ENCODE measurements around the gene AKNA.

The AKNA gene

GRCh38 chr9:114414346-114414745 lies 26.6 kb upstream of the AKNA start:
- DNase-seq (ENCODE audit: low read depth) = no peak

- DNase-seq (ENCODE audit: low read depth) = no peak
Observed at GRCh38 chr9:114413861-114414301, 26.1 kb upstream of the AKNA start.

- DNase-seq (ENCODE audit: low read depth) = no peak
Observed at GRCh38 chr9:114412048-114412683, 24.4 kb upstream of the AKNA start.

GRCh38 chr9:114411452-114411851 lies 23.7 kb upstream of the AKNA start:
- no peak for DNase-seq (ENCODE audit: low read depth)

- DNase-seq (ENCODE audit: low read depth) = no peak
Observed at GRCh38 chr9:114410910-114411309, 23.1 kb upstream of the AKNA start.

- DNase-seq (ENCODE audit: low read depth) = no peak
Observed at GRCh38 chr9:114409842-114410241, 22.1 kb upstream of the AKNA start.

- peak; percentile 24 for DNase-seq (ENCODE audit: low read depth)
Observed at GRCh38 chr9:114409103-114409780, 21.5 kb upstream of the AKNA start.

GRCh38 chr9:114408645-114409044 lies 20.9 kb upstream of the AKNA start:
- no peak for DNase-seq (ENCODE audit: low read depth)

- DNase-seq (ENCODE audit: low read depth) = no peak
Observed at GRCh38 chr9:114407889-114408288, 20.1 kb upstream of the AKNA start.

- DNase-seq (ENCODE audit: low read depth) = no peak
Observed at GRCh38 chr9:114406441-114406840, 18.7 kb upstream of the AKNA start.

GRCh38 chr9:114405294-114406034 lies 17.7 kb upstream of the AKNA start:
- DNase-seq (ENCODE audit: low read depth) = peak; percentile 65

GRCh38 chr9:114404531-114404930 lies 16.7 kb upstream of the AKNA start:
- DNase-seq (ENCODE audit: low read depth) = no peak

- DNase-seq (ENCODE audit: low read depth) = no peak
Observed at GRCh38 chr9:114403153-114403756, 15.5 kb upstream of the AKNA start.

- DNase-seq (ENCODE audit: low read depth) = no peak
Observed at GRCh38 chr9:114401344-114401743, 13.6 kb upstream of the AKNA start.

- no peak for DNase-seq (ENCODE audit: low read depth)
Observed at GRCh38 chr9:114400772-114401171, 13.0 kb upstream of the AKNA start.

GRCh38 chr9:114400219-114400618 lies 12.4 kb upstream of the AKNA start:
- DNase-seq (ENCODE audit: low read depth) = no peak

GRCh38 chr9:114399381-114399780 lies 11.6 kb upstream of the AKNA start:
- no peak for DNase-seq (ENCODE audit: low read depth)

- DNase-seq (ENCODE audit: low read depth) = peak; percentile 93
Observed at GRCh38 chr9:114397848-114398605, 10.2 kb upstream of the AKNA start.

GRCh38 chr9:114397219-114397847 lies 9.6 kb upstream of the AKNA start:
- DNase-seq (ENCODE audit: low read depth) = no peak

- peak; percentile 92 for DNase-seq (ENCODE audit: low read depth)
Observed at GRCh38 chr9:114396558-114397218, 8.9 kb upstream of the AKNA start.

- no peak for DNase-seq (ENCODE audit: low read depth)
Observed at GRCh38 chr9:114395768-114396167, 8.0 kb upstream of the AKNA start.

Data from fibroblast of gingiva (primary cell).